ENCODE data around the gene MLLT10.

MLLT10 gene

GRCh38 chr10:21514818-21515351 lies 19.1 kb upstream of the MLLT10 start:
- DNase-seq, result no peak
- intact Hi-C loops (cut with DNase I), result no loop called here

- DNase-seq, result no peak
Measured at GRCh38 chr10:21515361-21516241, 18.4 kb upstream of the MLLT10 start.

DNA sequence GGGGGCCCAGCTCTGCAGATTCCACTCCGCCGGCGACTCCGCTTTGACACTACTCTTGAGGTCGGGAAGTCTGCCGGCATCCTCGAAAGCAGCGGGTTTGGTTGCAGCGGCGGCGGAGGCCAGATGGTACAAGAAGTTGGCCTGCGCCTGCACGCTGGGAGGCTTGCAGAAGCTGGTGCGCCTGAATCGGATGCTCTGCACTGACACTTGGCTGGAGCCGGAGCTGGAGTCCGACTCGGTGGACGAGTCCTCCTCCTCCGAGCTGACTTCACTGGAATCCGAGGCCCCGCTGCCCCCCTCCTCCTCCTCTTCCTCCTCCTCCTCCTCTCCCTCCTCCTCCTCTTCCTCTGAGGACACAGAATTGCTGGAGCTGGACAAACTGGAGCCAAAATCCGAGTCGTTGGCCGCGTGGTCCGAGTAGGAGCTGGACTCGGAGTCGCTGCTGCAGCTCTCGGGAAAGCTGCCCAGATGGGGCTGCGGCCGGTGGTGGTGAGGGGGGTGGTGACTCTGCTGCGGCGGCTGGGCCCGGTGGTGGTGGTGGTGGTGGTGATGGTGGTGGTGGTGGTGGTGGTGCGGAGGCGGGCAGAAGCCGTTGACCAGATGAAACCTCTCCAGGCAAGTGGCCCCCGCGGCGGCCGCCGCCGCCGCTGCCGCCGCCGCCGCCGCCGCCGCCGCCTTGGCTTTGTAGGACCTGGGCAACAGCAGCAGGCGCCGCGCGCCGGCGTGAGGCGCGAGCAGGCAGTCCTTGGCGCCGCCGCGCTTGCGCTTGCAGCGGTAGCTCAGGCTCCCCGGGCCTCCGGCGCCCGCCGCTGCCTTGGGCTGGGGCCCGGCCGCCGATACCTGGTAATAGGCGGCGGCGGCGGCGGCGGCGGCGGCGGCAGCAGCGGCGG lies 17.5 kb upstream of the MLLT10 start:
- intact Hi-C loops (cut with DNase I), result no loop called here
- peak in 9 of 10 donors; percentile 50 to 95 (median 66) for DNase-seq

More at GRCh38 chr10:21515361-21516241, 18.4 kb upstream of the MLLT10 start:
- intact Hi-C loops (cut with DNase I), result no loop called here

DNA sequence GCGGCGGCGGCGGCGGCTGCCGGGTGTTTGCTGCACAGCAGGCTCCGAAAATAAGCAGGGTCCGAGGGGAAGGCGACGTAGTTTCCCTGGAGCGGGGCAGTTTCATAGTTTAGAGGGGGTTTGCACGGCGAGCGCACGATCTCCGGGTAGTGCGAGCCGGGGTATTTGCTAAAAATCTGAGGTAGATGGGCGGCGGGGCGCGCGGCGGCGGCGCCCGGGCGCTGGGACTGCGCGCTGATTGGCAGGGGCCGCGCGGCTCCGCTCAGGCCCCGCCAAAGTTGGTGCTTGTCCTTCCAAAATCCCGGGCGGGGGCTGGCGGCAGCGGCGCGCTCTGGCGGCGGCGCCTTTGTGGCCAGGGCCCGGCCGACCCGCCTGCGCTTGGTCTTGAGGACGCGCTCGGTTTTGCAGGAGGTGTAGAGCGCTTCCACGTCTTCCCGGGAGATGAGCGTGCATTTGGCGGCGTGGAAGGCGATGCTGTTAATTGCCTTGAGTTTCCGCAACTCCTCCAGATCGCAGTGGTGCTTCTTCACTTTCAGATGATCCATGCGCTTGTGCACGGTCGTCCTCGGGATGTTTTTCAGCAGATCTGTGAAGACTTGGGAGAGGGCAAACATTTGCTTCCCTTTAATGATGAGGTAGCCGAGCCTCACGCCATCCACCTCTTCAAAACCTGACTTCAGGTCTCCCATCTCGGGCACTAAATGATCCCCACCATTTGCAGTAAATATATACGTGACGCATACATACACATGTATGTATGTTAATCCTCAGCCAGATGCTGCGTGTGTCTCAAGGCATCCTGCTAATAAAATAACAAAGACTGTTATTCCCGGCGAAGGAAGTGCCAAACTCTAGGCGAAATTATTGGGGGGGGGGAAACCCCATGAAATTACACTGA lies 16.6 kb upstream of the MLLT10 start:
- intact Hi-C loops (cut with DNase I), result no loop called here
- peak in 8 of 10 donors; percentile 35 to 92 (median 63) for DNase-seq

GRCh38 chr10:21518149-21518640 lies 15.8 kb upstream of the MLLT10 start:
- DNase-seq, result no peak
- intact Hi-C loops (cut with DNase I), result no loop called here

- intact Hi-C loops (cut with DNase I), result no loop called here
- DNase-seq, result no peak
Measured at GRCh38 chr10:21518641-21519396, 15.2 kb upstream of the MLLT10 start.

DNA sequence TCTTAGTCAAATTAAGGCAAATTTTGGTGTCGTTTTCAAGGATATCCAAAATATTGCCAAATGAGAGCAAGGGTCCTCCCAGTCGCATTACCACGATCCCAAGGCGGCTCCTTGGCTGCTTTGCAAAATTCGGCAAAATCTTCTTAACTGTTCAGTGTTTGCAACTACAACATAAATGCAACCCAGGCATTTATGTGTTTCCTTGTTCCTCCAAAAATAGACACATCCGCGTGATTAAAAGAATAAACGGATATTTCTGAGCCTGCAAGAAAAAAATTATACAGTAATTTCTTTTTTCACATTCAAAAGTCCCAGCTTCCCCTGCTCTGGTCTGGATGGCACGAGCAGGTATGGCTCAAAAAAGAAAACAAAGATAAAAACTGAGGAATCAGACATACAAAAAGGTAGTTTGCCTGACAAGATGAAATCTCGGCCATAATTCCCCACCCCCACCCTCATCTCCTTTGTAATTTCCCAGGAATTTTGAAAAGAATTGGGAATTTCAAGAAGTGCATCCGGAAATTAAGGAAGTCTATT lies 14.6 kb upstream of the MLLT10 start:
- no peak for DNase-seq
- intact Hi-C loops (cut with DNase I), result no loop called here

DNA sequence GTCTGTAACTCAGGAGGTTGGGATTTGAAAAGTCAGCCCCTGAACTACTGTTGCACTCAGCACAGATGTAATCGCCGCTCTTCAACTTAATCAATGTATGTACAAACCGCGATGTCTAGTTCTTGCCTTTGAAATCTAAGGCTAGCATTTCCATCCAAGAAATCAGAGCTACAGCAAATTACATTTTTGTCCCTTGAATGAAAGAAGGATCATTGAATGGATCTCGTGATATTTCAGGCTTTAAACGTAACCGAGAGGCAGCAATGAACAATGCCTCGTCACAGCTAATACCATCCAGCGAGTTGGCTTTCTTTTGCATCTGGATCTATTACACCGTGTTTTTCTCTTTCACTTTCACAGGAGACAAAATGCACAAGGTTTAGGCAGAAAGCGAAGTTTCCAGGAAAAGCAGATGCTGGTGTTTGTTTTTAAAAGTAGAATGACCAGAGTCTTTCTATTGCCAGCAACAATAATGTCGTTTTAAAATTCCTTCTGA lies 14.0 kb upstream of the MLLT10 start:
- DNase-seq, result no peak
- intact Hi-C loops (cut with DNase I), result no loop called here

DNA sequence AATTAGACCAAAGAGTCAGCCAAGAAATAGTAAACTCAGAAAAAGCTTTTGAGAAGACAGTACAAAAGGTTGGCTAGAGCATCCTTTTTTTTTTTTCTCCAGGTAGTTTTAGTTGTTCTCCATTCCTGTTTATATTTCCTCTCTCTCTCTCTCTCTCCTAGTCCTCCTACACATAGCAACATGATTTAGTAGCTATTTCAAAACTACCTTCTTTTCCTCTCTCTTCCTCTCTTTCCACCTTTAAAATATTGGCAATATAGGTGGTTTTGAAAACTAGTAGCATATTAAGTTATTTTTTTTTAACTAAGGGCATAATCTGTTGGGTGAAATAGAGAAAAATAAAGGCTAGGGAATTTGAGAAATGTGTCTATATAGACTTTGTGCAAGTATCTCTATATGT lies 13.5 kb upstream of the MLLT10 start:
- intact Hi-C loops (cut with DNase I), result no loop called here
- no peak for DNase-seq

DNA sequence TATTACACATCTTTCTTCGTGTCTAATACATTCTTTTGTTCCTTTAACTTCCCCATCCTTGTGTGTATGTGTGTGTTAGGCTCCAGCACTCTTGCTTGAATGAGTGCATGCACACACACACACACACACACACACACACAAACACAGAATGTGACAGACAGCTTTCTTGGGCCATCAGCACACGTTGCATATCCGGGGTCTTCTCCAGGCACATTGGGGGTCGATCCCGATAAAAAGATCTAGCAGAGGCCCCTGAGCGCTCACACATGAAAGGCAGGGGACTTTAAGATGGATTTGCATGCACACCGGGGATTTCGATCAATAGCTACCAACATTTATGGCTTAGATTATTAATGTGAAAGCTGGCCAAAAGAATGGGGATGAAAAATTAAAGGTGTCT lies 13.1 kb upstream of the MLLT10 start:
- no peak for DNase-seq
- intact Hi-C loops (cut with DNase I), result no loop called here

- no peak for DNase-seq
- intact Hi-C loops (cut with DNase I), result no loop called here
Measured at GRCh38 chr10:21521751-21522533, 12.1 kb upstream of the MLLT10 start.

- intact Hi-C loops (cut with DNase I), result no loop called here
- no peak for DNase-seq
Measured at GRCh38 chr10:21522631-21523406, 11.2 kb upstream of the MLLT10 start.

DNA sequence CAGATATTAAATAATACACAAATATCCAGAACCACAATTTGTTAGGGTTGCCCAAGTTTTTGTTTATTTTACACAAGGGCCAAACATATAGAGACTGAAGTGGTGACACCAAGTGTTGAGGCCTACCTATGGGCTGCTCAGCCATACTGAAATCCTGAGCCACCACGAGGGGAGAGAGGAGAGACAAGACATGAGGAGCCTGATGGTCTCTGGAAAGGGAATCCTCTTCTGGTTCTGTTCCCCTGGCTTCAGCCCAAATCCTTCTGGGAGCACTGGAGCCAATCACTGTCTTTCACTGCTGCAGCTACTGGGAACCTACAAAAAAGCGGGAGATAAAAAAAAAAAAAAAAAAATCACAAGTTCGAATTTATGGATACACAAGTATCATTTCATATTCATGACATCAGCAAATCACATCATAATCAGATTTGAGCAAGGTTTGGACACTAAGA lies 10.4 kb upstream of the MLLT10 start:
- intact Hi-C loops (cut with DNase I), result no loop called here
- no peak for DNase-seq

DNA sequence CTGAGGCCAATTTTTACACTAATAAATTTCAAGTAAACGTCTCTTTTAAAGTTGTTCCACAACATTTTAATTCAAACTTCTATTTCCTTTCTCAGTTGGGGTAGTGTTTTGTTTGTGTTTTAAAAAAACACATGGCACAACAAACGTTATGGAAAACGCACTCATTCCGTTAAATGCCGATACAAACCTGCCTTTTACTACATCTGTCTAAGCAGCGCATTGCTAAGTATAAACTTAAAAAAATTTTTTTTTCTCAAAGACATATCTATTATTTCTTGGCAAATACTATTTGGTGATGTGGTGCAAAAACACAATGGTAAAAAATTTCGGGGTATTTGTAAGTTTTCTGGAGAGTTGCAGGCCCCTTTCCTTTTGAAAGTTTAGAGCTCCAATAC lies 9.9 kb upstream of the MLLT10 start:
- no peak for DNase-seq
- intact Hi-C loops (cut with DNase I), result no loop called here

GRCh38 chr10:21524526-21525366 lies 9.3 kb upstream of the MLLT10 start:
- no peak for DNase-seq
- intact Hi-C loops (cut with DNase I), result no loop called here

Measured in posterior cingulate gyrus (tissue), 11 donors.